Esophagus muscularis mucosa (tissue), 4 donors: ENCODE data around the gene FNDC11. TPM values are rescaled to one million over a fixed set of nuclear protein-coding genes. Genes with fewer than 3 reads are reported as not detected.

Source experiments
- DNase-seq: peaks from one replicate; pipeline ENCODE4 v3.0.0-alpha.2; 2017; ENCODE audit errors: extremely low spot score
- H3K27ac ChIP-seq, 4 donors: fragments of 200-600 bp; sonication (generic); replicated peaks in 1 of 4; 1 replicate in 3 of 4; 2 replicates in 1 of 4; pipeline ENCODE4 v1.5.1; 2016 to 2019; ENCODE audit warnings: mild to moderate bottlenecking in 1 of 4
- H3K27me3 ChIP-seq, 4 donors: fragments of 200-600 bp; sonication (generic); one replicate each; pipeline versions ENCODE4 v1.5.1 to v1.6.0; 2016 to 2019
- H3K36me3 ChIP-seq, 4 donors: fragments of 200-600 bp; sonication (generic); one replicate each; pipeline ENCODE4 v1.5.1; 2016 to 2019
- H3K4me1 ChIP-seq, 4 donors: fragments of 200-600 bp; sonication (generic); one replicate each; pipeline ENCODE4 v1.5.1; 2016 to 2019
- H3K4me3 ChIP-seq, 4 donors: fragments of 200-600 bp; sonication (generic); 1 replicate in 2 of 4; 2 replicates in 2 of 4; pipeline ENCODE4 v1.5.1; 2016 to 2019; ENCODE audit warnings: mild to moderate bottlenecking in 4 of 4, moderate library complexity in 1 of 4
- H3K9me3 ChIP-seq, 4 donors: fragments of 200-600 bp; sonication (generic); 1 replicate in 3 of 4; 2 replicates in 1 of 4; pipeline ENCODE4 v1.5.1; 2016 to 2019
- CTCF ChIP-seq, 3 experiments: fragments of 200-600 bp in 2 of 3; fragments of 450-650 bp in 1 of 3; sonication (generic) in 2 of 3; IDR thresholded peaks; one replicate each; pipeline ENCODE4 v1.5.1; 2017 to 2019; ENCODE audit warnings: antibody characterized with exemption in 3 of 3, mild to moderate bottlenecking in 2 of 3, moderate library complexity in 1 of 3
- EP300 ChIP-seq: sonication (generic); formaldehyde crosslinking; IDR thresholded peaks from one replicate; pipeline ENCODE4 v1.6.1; 2017; ENCODE audit warnings: antibody characterized with exemption
- POLR2A ChIP-seq: fragments of 450-650 bp; IDR thresholded peaks from one replicate; pipeline ENCODE4 v1.6.1; 2017; ENCODE audit warnings: antibody characterized with exemption, moderate library complexity, mild to moderate bottlenecking, low read depth
- POLR2AphosphoS5 ChIP-seq, 2 donors: sonication (generic); formaldehyde crosslinking; IDR thresholded peaks; one replicate each; pipeline ENCODE4 v1.6.1; 2017; ENCODE audit warnings: antibody characterized with exemption in 2 of 2
- WGBS: methylation state at CpG from one replicate; pipeline ENCODE4 v1.1.5; 2018; 5-methylcytosine and 5-hydroxymethylcytosine counted together
- intact Hi-C: fragments of 100-400 bp; cut with DNase I; formaldehyde crosslinking; loops from one replicate; pipeline ENCODE4 v1.15.1; 2023
- total RNA-seq, 4 donors: library from RNA; depleted of rRNA; stranded (reverse); fragments of >200 nt; gene quantifications; one replicate each; pipeline versions ENCODE4 v1.1.0 to v1.2.1, GENCODE V29; 2016

FNDC11 gene
- total RNA-seq, 4 donors from 2014 or later, result 0.23 to 0.83 (median 0.44) TPM

GRCh38 chr20:63560333-63560805 is 6.4 kb downstream of the FNDC11 start:
- 97% methylated on average over 7 of the region's 16 CpGs for WGBS
- Histone ChIP-seq H3K36me3 (peaks cover 33 to 79% (median 72%) of the 10 kb centered on the region in 4 donors), H3K4me1 (no peaks in the 10 kb centered on the region), H3K27ac (no peak overlapping the region), H3K27me3 (peaks cover 0 to 4% (median 0%) of the 10 kb centered on the region in 4 donors), H3K4me3 (no peak overlapping the region), H3K9me3 (no peaks in the 10 kb centered on the region)
- intact Hi-C loops, result no loop called here
- no peak for DNase-seq
- no peak for TF ChIP-seq CTCF (IDR thresholded peaks at IDR 0.05)
- no peak for TF ChIP-seq POLR2A
- TF ChIP-seq POLR2AphosphoS5 (IDR thresholded peaks at IDR 0.05), result no peak
- no peak for TF ChIP-seq EP300

GRCh38 chr20:63560856-63561609 is 7.1 kb downstream of the FNDC11 start:
- Histone ChIP-seq H3K27ac (no peak overlapping the region), H3K9me3 (no peaks in the 10 kb centered on the region), H3K4me1 (no peaks in the 10 kb centered on the region), H3K36me3 (peaks cover 33 to 85% (median 78%) of the 10 kb centered on the region in 4 donors), H3K27me3 (peaks cover 0 to 4% (median 0%) of the 10 kb centered on the region in 4 donors), H3K4me3 (no peak overlapping the region)
- intact Hi-C loops, result no loop called here
- no peak for DNase-seq
- TF ChIP-seq POLR2A (no peak), EP300 (no peak), POLR2AphosphoS5 (IDR thresholded peaks at IDR 0.05) (no peak), CTCF (IDR thresholded peaks at IDR 0.05) (no peak)
- WGBS, result no CpG with 5 or more reads among the region's 26 CpGs

DNA sequence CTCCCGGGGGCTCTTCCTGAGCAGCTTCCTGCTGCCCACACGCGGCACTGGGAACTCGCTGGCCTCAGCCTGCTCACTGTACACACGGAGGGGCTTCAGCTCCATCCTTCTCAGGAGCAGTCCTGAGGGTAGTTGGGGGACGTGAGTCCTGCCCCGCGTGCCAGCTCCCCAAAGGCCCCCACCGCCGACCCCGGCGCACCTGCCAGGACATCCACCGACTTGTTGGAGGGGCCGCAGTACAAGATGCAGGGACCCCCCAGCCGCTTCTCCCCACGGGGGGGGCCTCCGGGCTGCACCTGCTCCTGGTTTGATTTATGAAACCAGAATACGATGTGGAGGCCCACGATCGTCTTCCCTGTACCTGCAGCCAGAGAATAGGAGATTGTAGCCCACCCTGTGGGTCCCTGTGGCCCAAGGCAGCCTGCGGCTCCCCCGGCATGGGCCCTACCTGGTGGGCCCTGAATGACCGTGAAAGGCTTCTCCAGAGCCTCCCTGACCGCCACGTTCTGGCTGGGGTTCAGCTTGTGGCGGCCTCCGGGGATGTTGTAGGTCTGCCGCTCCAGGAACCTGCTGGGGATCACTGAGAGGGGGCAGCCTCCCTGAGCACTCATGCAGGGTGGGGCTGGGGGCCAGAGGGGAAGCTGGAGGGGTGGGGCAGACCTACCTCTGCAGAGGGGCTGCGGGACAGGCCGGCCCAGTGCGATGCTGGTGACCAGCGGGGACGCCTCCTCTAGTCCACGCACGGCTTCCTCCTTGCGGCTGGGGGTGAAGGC is 7.9 kb downstream of the FNDC11 start:
- Histone ChIP-seq H3K27me3 (peaks cover 0 to 4% (median 0%) of the 10 kb centered on the region in 4 donors), H3K27ac (no peak overlapping the region), H3K9me3 (no peaks in the 10 kb centered on the region), H3K4me3 (no peak overlapping the region), H3K4me1 (no peaks in the 10 kb centered on the region), H3K36me3 (peaks cover 33 to 93% (median 84%) of the 10 kb centered on the region in 4 donors)
- DNase-seq, result no peak
- intact Hi-C loops, result no loop called here
- 80% methylated on average over 6 of the region's 36 CpGs for WGBS
- TF ChIP-seq POLR2A, result no peak
- TF ChIP-seq POLR2AphosphoS5 (IDR thresholded peaks at IDR 0.05), result no peak
- TF ChIP-seq EP300, result no peak
- TF ChIP-seq CTCF (IDR thresholded peaks at IDR 0.05), result no peak

DNA sequence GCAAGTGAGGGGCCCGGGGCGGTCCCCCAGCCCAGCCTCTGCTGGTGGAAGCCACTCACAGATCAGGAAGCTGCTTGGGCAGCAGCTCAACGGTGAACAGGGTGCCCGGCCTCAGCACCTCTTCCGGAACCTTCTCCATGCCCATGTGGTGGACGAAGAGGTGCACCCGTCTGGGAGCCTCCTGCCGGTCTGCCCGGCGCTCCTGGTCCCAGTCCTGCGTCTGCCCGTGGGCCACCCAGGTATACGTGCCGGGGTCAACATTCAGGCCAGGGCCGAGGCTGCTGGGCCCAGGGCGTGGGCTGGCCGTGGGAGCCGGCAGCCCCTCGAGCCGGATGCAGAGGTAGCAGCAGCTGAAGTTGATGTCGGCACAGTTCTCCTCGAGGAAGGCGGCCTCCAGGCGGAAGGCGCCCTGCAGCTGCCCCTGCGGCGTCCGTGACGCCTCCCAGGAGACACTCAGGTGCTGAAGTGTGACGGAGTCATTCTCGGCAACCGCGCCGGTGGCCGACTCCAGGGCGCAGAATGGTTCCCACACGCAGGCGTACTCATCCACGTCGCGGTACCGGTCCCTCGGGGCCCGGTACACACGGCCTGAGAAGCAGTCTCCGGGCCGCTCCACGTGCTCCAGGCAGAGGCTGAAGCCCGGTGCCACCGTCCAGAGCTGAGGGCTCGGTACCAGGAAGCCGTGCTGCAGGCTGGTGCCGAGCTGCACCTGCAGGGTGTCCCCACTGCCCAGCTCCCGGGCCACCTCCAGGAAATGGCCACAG is 8.7 kb downstream of the FNDC11 start:
- intact Hi-C loops, result no loop called here
- H3K27me3 ChIP-seq, result peaks cover 0 to 4% (median 0%) of the 10 kb centered on the region in 4 donors
- no peak for TF ChIP-seq CTCF (IDR thresholded peaks at IDR 0.05)
- TF ChIP-seq EP300, result no peak
- TF ChIP-seq POLR2AphosphoS5 (IDR thresholded peaks at IDR 0.05), result no peak
- TF ChIP-seq POLR2A, result no peak
- no peak for DNase-seq
- H3K4me3 ChIP-seq, result no peak overlapping the region
- peaks cover 33 to 99% (median 88%) of the 10 kb centered on the region in 4 donors for H3K36me3 ChIP-seq
- H3K27ac ChIP-seq, result no peak overlapping the region
- 93% methylated on average over 33 of the region's 54 CpGs for WGBS
- no peaks in the 10 kb centered on the region for H3K4me1 ChIP-seq
- no peaks in the 10 kb centered on the region for H3K9me3 ChIP-seq
